Left ventricle myocardium inferior (tissue), 1 donor: ENCODE data around the gene UCK1. TPM values are rescaled to one million over a fixed set of nuclear protein-coding genes. Genes with fewer than 3 reads are reported as not detected.

Experiments used
- DNase-seq: peaks from one replicate; pipeline ENCODE4 v3.0.0-alpha.2; 2020
- H3K27ac ChIP-seq: fragments of 200-600 bp; replicated peaks from 2 replicates; pipeline ENCODE4 v1.8.0; 2021
- H3K27me3 ChIP-seq: fragments of 200-600 bp; 2 replicates; pipeline ENCODE4 v1.8.0; 2021; ENCODE audit warnings: low read depth
- H3K36me3 ChIP-seq: fragments of 200-600 bp; 2 replicates; pipeline ENCODE4 v1.8.0; 2021
- H3K4me1 ChIP-seq: fragments of 200-600 bp; 2 replicates; pipeline ENCODE4 v1.8.0; 2021
- H3K4me3 ChIP-seq: fragments of 200-600 bp; 2 replicates; pipeline ENCODE4 v1.8.0; 2021; ENCODE audit warnings: mild to moderate bottlenecking, moderate library complexity
- H3K9me3 ChIP-seq: fragments of 200-600 bp; replicated peaks from 2 replicates; pipeline ENCODE4 v1.8.0; 2021
- intact Hi-C: fragments of 100-400 bp; cut with micrococcal nuclease; formaldehyde crosslinking; loops from one replicate; pipeline ENCODE4 v1.11.0; 2022
- total RNA-seq: library from RNA; stranded (reverse); fragmentation: NEBNext Ultra II Directional; extraction: Animal tissue kit (Norgen Biotek cat#: 25700); gene quantifications from one replicate; pipeline ENCODE4 v1.2.1, GENCODE V29; 2021
- TF ChIP-seq, protein P1 (sequence below): fragments of 200-600 bp; IDR thresholded peaks from 2 replicates; pipeline ENCODE4 v1.8.0; 2021; ENCODE audit warnings: antibody characterized with exemption, mild to moderate bottlenecking, borderline replicate concordance
- donor health status: DM: no; HTN: yes; CAD: no; lungs with severe emphysema.

Gene UCK1
- total RNA-seq, 1 donor from 2014 or later: 23.0 TPM

DNA sequence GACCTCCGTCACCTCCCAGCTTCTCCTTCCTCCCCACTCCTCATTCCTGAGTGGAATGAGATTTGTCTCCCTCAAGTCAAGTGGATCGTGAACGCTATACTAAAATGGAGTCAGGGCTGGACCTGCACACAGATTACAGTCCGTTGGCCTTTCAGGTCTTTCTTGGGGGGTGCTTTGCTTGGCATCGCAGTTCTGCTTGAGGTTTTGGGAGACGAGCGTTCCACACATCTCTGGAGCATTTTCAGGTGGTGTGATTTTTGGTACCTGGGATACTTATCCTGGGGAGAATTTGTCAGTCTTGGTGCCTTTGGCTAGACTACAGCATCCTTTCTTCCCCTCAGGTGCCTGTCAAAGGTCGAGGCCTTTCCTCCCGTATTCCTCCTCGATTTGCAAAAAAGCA lies 52.2 kb downstream of the UCK1 start:
- peaks cover 99% of the 10 kb centered on the region for H3K36me3 ChIP-seq
- peak overlapping the region; percentile 84 for H3K27ac ChIP-seq
- no peaks in the 10 kb centered on the region for H3K9me3 ChIP-seq

DNA sequence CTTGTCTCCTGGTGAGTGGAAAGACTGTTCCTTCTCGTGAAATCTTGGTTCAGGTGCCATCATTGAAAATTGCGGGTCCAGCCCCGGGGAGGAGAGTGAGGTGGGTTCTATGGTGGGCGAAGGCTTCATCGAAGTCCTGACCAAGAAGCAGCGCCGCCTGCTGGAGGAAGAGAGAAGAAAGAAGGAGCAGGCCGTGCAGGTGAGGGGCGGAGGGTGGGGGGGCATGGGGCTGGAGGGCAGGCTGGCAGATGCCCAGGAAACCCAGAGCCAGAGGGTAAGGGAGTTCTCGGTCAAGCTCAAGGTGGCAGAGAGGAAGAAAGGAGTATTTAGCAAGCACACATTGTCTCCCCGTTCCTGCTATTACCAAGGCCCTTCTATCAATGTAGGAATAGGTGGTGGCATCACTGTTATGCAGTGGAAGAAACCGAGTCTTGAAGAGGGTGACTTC lies 52.6 kb downstream of the UCK1 start:
- Histone ChIP-seq H3K27ac (peak overlapping the region; percentile 84), H3K4me3 (no peak overlapping the region), H3K4me1 (peaks cover 66% of the 10 kb centered on the region), H3K9me3 (no peaks in the 10 kb centered on the region), H3K36me3 (peaks cover 99% of the 10 kb centered on the region), H3K27me3 (no peaks in the 10 kb centered on the region)
- TF ChIP-seq, protein P1, sequence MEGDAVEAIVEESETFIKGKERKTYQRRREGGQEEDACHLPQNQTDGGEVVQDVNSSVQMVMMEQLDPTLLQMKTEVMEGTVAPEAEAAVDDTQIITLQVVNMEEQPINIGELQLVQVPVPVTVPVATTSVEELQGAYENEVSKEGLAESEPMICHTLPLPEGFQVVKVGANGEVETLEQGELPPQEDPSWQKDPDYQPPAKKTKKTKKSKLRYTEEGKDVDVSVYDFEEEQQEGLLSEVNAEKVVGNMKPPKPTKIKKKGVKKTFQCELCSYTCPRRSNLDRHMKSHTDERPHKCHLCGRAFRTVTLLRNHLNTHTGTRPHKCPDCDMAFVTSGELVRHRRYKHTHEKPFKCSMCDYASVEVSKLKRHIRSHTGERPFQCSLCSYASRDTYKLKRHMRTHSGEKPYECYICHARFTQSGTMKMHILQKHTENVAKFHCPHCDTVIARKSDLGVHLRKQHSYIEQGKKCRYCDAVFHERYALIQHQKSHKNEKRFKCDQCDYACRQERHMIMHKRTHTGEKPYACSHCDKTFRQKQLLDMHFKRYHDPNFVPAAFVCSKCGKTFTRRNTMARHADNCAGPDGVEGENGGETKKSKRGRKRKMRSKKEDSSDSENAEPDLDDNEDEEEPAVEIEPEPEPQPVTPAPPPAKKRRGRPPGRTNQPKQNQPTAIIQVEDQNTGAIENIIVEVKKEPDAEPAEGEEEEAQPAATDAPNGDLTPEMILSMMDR: peak; percentile 67
- intact Hi-C loops: loop anchor here (10.0 kb wide), 1 partner anchor 114 kb away; no protein-coding TSS in a partner anchor
- peak; percentile 41 for DNase-seq

More for the DNA sequence above, 52.2 kb downstream of the UCK1 start:
- peaks cover 70% of the 10 kb centered on the region for H3K4me1 ChIP-seq
- intact Hi-C loops: loop anchor here (10.0 kb wide), 1 partner anchor 114 kb away; no protein-coding TSS in a partner anchor
- no peak for DNase-seq
- no peaks in the 10 kb centered on the region for H3K27me3 ChIP-seq
- TF ChIP-seq, protein P1: no peak
- no peak overlapping the region for H3K4me3 ChIP-seq

DNA sequence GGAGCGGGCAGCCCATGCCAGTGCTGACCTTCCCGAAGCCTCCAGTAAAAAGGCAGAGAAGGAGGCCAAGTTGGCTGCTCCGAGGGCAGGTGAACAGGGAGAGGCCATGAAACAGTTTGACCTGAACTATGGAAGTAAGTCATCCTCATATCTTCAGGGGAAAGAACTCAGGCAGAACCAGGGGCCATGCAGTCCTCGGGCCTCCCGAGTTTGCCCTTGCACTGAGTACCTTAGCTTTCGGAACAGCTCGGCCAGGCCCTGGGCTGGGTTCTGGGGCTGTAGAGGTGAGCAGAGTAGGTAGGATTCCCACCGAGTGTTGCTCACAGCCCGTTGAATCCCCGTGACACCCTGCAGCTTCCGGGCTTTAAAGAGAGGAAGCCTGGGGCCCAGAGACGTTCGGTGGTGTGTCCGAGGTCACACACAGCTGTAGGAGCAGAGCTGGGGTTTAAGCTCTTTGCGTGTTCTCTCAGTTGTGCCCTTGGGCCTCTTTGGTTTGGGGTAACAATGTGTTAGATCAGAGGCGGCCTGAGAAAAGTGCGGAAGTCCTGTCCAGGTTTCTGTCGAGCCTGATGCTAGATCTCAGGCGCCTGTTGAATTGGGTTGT lies 53.1 kb downstream of the UCK1 start:
- peaks cover 99% of the 10 kb centered on the region for H3K36me3 ChIP-seq
- DNase-seq: no peak
- H3K4me3 ChIP-seq: no peak overlapping the region
- H3K9me3 ChIP-seq: no peaks in the 10 kb centered on the region
- H3K27me3 ChIP-seq: no peaks in the 10 kb centered on the region
- H3K27ac ChIP-seq: peak overlapping the region; percentile 84
- TF ChIP-seq, protein P1: no peak
- intact Hi-C loops: loop anchor here (10.0 kb wide), 1 partner anchor 113 kb away; no protein-coding TSS in a partner anchor
- H3K4me1 ChIP-seq: peaks cover 63% of the 10 kb centered on the region

DNA sequence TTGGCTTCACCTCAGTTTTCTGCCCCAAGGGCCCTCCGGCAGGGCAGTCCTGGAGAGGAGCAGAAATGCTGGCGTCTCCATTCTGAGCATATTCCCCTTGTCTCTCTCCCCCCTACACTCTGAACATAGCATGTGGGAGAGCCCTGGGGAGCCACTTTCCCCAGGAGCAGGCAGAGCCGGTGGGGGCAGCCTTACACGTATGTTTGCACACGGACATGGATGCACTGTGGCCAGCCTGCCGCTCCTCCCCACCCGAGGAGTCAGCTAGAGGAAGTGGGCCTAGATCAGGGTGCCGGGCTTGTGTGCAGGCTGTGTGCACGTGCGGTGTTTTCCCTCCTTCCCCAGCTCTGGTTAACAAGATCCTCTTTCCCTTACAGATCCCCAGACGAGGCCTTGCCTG lies 53.7 kb downstream of the UCK1 start:
- intact Hi-C loops: loop anchor here (10.0 kb wide), 1 partner anchor 113 kb away; no protein-coding TSS in a partner anchor
- Histone ChIP-seq H3K4me1 (peaks cover 57% of the 10 kb centered on the region), H3K27me3 (no peaks in the 10 kb centered on the region), H3K36me3 (peaks cover 99% of the 10 kb centered on the region), H3K27ac (peak overlapping the region; percentile 84), H3K4me3 (no peak overlapping the region), H3K9me3 (peaks cover under 1% of the 10 kb centered on the region)
- TF ChIP-seq, protein P1: no peak
- DNase-seq: no peak

DNA sequence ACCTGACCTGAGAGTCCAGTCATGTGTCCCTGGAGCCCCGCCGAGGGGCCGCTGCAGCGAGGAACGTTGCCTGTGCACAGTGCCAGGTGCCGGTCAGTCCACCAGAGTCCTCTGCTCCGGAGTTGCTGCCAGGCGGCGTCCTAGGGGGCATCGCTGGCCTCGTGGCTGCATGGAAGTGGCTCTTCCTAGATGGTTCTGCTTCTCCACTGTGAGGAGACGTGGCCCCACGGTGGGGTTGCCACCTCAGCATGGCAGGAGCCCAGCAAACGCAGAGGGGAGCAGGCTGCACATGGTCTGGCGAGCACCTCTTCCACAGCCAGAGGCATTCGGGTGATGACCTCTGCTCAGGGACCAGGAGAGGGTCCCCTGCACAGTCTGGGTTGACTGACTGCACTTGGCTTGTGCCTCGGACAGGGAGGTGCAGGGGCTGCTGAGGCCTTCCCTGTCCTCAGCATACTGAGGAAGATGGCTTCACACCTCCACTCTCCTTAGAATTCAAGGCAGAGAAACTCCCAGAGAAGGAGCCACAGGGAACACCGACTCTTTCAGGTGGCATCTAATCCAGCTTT lies 54.2 kb downstream of the UCK1 start:
- TF ChIP-seq, protein P1: no peak
- no peaks in the 10 kb centered on the region for H3K27me3 ChIP-seq
- H3K9me3 ChIP-seq: peaks cover 6% of the 10 kb centered on the region
- no peak overlapping the region for H3K4me3 ChIP-seq
- intact Hi-C loops: loop anchor here (10.0 kb wide), 1 partner anchor 112 kb away; no protein-coding TSS in a partner anchor
- H3K36me3 ChIP-seq: peaks cover 99% of the 10 kb centered on the region
- DNase-seq: peak; percentile 73
- H3K4me1 ChIP-seq: peaks cover 52% of the 10 kb centered on the region
- peak overlapping the region; percentile 84 for H3K27ac ChIP-seq
